ENCODE data around the gene INPP5J.
"Not testable (repeated sequence)": the region's sequence is repeated elsewhere in the genome, so short reads cannot be mapped to it uniquely, and the experiment has no call there.

Gene INPP5J, protein sequence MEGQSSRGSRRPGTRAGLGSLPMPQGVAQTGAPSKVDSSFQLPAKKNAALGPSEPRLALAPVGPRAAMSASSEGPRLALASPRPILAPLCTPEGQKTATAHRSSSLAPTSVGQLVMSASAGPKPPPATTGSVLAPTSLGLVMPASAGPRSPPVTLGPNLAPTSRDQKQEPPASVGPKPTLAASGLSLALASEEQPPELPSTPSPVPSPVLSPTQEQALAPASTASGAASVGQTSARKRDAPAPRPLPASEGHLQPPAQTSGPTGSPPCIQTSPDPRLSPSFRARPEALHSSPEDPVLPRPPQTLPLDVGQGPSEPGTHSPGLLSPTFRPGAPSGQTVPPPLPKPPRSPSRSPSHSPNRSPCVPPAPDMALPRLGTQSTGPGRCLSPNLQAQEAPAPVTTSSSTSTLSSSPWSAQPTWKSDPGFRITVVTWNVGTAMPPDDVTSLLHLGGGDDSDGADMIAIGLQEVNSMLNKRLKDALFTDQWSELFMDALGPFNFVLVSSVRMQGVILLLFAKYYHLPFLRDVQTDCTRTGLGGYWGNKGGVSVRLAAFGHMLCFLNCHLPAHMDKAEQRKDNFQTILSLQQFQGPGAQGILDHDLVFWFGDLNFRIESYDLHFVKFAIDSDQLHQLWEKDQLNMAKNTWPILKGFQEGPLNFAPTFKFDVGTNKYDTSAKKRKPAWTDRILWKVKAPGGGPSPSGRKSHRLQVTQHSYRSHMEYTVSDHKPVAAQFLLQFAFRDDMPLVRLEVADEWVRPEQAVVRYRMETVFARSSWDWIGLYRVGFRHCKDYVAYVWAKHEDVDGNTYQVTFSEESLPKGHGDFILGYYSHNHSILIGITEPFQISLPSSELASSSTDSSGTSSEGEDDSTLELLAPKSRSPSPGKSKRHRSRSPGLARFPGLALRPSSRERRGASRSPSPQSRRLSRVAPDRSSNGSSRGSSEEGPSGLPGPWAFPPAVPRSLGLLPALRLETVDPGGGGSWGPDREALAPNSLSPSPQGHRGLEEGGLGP

GRCh38 chr22:31122532-31123291 lies at the start of gene INPP5J:
TSS of gene INPP5J (plus strand) at chr22:31122966. CDS start at chr22:31123015, 49 bp downstream.
- Histone ChIP-seq H3K36me3 (no peaks in the 10 kb centered on the region), H3K27ac (peak within 1 kb of the TSS; percentile 16 to 40), H3K4me1 (peaks cover 0 to 17% (median 11%) of the 10 kb centered on the region in 4 donors), H3K9me3 (no peaks in the 10 kb centered on the region), H3K4me3 (peak within 1 kb of the TSS; percentile 42 to 45), H3K27me3 (no peaks in the 10 kb centered on the region)
- TF ChIP-seq, protein P1, sequence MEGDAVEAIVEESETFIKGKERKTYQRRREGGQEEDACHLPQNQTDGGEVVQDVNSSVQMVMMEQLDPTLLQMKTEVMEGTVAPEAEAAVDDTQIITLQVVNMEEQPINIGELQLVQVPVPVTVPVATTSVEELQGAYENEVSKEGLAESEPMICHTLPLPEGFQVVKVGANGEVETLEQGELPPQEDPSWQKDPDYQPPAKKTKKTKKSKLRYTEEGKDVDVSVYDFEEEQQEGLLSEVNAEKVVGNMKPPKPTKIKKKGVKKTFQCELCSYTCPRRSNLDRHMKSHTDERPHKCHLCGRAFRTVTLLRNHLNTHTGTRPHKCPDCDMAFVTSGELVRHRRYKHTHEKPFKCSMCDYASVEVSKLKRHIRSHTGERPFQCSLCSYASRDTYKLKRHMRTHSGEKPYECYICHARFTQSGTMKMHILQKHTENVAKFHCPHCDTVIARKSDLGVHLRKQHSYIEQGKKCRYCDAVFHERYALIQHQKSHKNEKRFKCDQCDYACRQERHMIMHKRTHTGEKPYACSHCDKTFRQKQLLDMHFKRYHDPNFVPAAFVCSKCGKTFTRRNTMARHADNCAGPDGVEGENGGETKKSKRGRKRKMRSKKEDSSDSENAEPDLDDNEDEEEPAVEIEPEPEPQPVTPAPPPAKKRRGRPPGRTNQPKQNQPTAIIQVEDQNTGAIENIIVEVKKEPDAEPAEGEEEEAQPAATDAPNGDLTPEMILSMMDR (IDR thresholded peaks at IDR 0.05): no peak
- peak in 1 of 2 donors; percentile 74 for DNase-seq
- intact Hi-C loops (cut with DNase I; ENCODE audit: low total_unique reads): no loop called here

DNA sequence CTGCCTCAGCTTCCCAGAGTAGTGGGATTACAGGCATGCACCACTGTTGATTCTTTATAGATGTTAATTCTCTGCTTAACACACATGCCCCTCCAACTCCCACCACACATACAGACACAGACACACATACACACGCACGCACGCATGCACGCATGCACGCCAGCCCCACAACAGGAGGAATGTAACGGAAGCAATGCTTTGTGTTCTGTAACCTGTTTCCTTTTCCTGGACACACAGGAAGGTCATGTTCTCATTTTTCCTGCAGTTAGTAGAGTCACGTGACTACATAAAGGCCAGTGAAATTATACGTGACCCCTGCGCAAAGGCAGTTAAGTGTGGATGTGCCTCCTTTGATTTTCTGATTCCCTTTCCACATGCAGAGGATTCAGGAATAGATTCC lies 49.6 kb upstream of the INPP5J start:
- DNase-seq; H3K9me3 ChIP-seq; intact Hi-C loops (cut with DNase I; ENCODE audit: low total_unique reads); H3K27ac ChIP-seq; H3K27me3 ChIP-seq; H3K36me3 ChIP-seq; H3K4me3 ChIP-seq: not testable (repeated sequence)
- H3K4me1 ChIP-seq: peaks cover 0 to 24% (median 9%) of the 10 kb centered on the region in 4 donors

DNA sequence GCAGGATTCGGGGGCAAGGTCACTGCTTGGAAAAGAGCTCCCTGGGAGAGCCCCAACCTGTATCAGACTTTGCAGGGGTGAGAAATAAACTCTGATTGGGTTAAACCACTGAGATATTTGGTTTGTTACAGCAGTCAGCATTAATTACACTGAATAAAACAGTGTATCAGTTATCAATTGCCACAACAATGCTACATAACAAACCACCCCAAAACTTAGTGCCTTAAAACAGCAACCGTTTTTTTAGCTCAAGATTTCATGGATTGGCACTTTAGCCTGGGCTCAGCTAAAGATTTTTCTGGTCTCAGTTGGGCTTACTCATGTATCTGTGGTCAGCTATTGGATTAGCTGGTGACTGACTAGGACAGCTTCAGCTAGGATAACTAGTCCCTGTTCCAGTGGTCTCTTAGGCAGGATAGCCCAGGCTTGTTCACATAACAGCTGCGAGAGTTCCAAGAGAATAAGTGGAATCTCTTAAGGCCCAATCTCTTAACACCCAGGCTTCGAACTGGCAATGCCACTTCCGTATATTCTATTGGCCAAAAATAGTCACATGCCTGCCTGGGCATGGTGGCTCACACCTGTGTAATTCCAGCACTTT lies 49.1 kb upstream of the INPP5J start:
- DNase-seq; H3K9me3 ChIP-seq; intact Hi-C loops (cut with DNase I; ENCODE audit: low total_unique reads); H3K27me3 ChIP-seq; H3K36me3 ChIP-seq; H3K4me3 ChIP-seq: not testable (repeated sequence)
- Histone ChIP-seq H3K27ac (peak overlapping the region in 1 of 2 donors; percentile 89), H3K4me1 (peaks cover 0 to 29% (median 9%) of the 10 kb centered on the region in 4 donors)

DNA sequence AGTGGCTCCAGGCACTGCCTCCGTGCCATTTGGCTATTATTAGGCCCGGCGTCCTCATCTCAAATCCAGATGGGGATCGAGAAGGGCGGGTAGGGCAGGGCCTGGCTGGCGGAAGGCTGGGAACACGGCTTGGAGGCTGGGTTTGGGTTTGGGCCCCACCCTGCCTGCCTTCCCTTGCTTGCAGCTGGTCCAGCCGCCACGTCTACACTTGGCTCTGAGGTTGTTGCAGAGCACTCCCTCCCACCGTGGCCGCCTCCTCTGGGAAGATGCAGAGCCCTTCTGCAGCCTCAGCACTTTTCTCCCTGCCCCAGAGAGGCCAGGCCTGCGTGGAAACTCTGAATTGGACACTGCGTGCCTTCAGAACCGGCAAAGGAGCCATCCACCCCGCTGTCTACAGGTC lies 46.8 kb upstream of the INPP5J start:
- intact Hi-C loops (cut with DNase I; ENCODE audit: low total_unique reads): no loop called here
- no peaks in the 10 kb centered on the region for H3K27me3 ChIP-seq
- TF ChIP-seq, protein P1 (IDR thresholded peaks at IDR 0.05): no peak
- no peaks in the 10 kb centered on the region for H3K9me3 ChIP-seq
- no peak overlapping the region for H3K4me3 ChIP-seq
- peaks cover 0 to 41% (median 16%) of the 10 kb centered on the region in 4 donors for H3K4me1 ChIP-seq
- DNase-seq: peak; percentile 91 to 98
- H3K27ac ChIP-seq: peak overlapping the region; percentile 82 to 89
- no peaks in the 10 kb centered on the region for H3K36me3 ChIP-seq

- H3K27me3 ChIP-seq: no peaks in the 10 kb centered on the region
- H3K4me3 ChIP-seq: no peak overlapping the region
- TF ChIP-seq, protein P1 (IDR thresholded peaks at IDR 0.05): no peak
- H3K4me1 ChIP-seq: peaks cover 0 to 41% (median 19%) of the 10 kb centered on the region in 4 donors
- no peak for DNase-seq
- H3K9me3 ChIP-seq: no peaks in the 10 kb centered on the region
- H3K27ac ChIP-seq: peak overlapping the region; percentile 11 to 99
- no peaks in the 10 kb centered on the region for H3K36me3 ChIP-seq
- intact Hi-C loops (cut with DNase I; ENCODE audit: low total_unique reads): no loop called here
These were observed 45.1 kb upstream of the INPP5J start for GRCh38 chr22:31077681-31078080.

DNA sequence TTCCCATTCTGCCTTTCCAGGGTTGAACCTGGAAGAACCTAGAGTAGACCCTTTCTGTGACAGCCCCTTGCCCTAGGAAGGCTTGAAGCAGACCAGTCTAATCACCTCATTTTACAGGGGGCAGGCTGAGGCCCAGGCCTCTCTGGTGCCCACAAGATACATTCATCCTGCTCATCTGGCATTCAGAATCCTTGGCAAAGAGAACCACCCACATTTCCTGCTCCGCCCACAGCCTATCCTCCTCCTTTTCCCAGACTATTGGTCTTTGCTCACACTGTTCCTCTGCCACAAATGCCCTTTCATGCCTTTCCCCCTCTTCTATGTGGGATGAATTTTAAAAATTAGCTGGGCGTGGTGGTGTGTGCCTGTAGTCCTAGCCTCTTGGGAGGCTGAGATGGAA lies 44.4 kb upstream of the INPP5J start:
- H3K36me3 ChIP-seq; intact Hi-C loops (cut with DNase I; ENCODE audit: low total_unique reads); H3K4me3 ChIP-seq; DNase-seq; H3K9me3 ChIP-seq; H3K27me3 ChIP-seq: not testable (repeated sequence)
- H3K27ac ChIP-seq: peak overlapping the region; percentile 11 to 99
- H3K4me1 ChIP-seq: peaks cover 0 to 48% (median 25%) of the 10 kb centered on the region in 4 donors

Data from tibial artery (tissue), 4 donors.